ENCODE measurements around the gene DCAF5.
"Not testable (repeated sequence)": the region's sequence is repeated elsewhere in the genome, so short reads cannot be mapped to it uniquely, and the experiment has no call there.

DCAF5 gene

GRCh38 chr14:69042299-69042698, 110.6 kb downstream of the DCAF5 start:
- no peak for DNase-seq

- no peak for DNase-seq
Measured at GRCh38 chr14:69041783-69042182, 111.1 kb downstream of the DCAF5 start.

GRCh38 chr14:69040353-69040752, 112.6 kb downstream of the DCAF5 start:
- DNase-seq: no peak

- DNase-seq: no peak
Measured at GRCh38 chr14:69039288-69039628, 113.7 kb downstream of the DCAF5 start.

GRCh38 chr14:69038455-69039287, 114.2 kb downstream of the DCAF5 start:
- DNase-seq: no peak

- DNase-seq: no peak
Measured at GRCh38 chr14:69037790-69038454, 115.0 kb downstream of the DCAF5 start.

- DNase-seq: no peak
Measured at GRCh38 chr14:69036757-69037506, 116.0 kb downstream of the DCAF5 start.

GRCh38 chr14:69034612-69035262, 118.2 kb downstream of the DCAF5 start:
- no peak for DNase-seq

- no peak for DNase-seq
Measured at GRCh38 chr14:69027242-69027913, 125.5 kb downstream of the DCAF5 start.

GRCh38 chr14:69023035-69023434, 129.9 kb downstream of the DCAF5 start:
- no peak for DNase-seq

GRCh38 chr14:69022093-69022492, 130.8 kb downstream of the DCAF5 start:
- not testable (repeated sequence) for DNase-seq

- no peak for DNase-seq
Measured at GRCh38 chr14:69017706-69018105, 135.2 kb downstream of the DCAF5 start.

GRCh38 chr14:69014829-69015259, 138.1 kb downstream of the DCAF5 start:
- DNase-seq: no peak

GRCh38 chr14:69013943-69014782, 138.8 kb downstream of the DCAF5 start:
- DNase-seq: no peak

- DNase-seq: no peak
Measured at GRCh38 chr14:69012256-69012953, 140.5 kb downstream of the DCAF5 start.

- DNase-seq: peak; percentile 60
Measured at GRCh38 chr14:69010648-69011047, 142.3 kb downstream of the DCAF5 start.

- DNase-seq: no peak
Measured at GRCh38 chr14:69008421-69008884, 144.5 kb downstream of the DCAF5 start.

- no peak for DNase-seq
Measured at GRCh38 chr14:69006346-69006745, 146.6 kb downstream of the DCAF5 start.

- DNase-seq: no peak
Measured at GRCh38 chr14:69005432-69006148, 147.3 kb downstream of the DCAF5 start.

All from CD4-positive, alpha-beta T cell treated with Interleukin-6 for 4 hours (primary cell).